H1 (cell line): ENCODE data around the gene ELOVL2. TPM values are rescaled to one million over a fixed set of nuclear protein-coding genes. Genes with fewer than 3 reads are reported as not detected.

ENCODE experiments used
- CTCF ChIA-PET: fragments of 300-600 bp; sonication (Branson Sonifier 250); formaldehyde crosslinking; loops from one replicate; lab custom pipeline; 2021; ENCODE audit not compliant: partially characterized antibody; lab: Charles Lee
- POLR2A ChIA-PET: fragments of 300-600 bp; sonication (Branson Sonifier 250); formaldehyde crosslinking; loops from one replicate; lab custom pipeline; 2021; ENCODE audit warnings: inconsistent platforms; ENCODE audit not compliant: partially characterized antibody; lab: Charles Lee
- DNase-seq, 2 experiments: peaks; one replicate each; pipeline versions ENCODE4 v3.0.0 to v3.0.0-alpha.2; 2010 to 2022; ENCODE audit warnings: low spot score in 2 of 2, low read depth in 1 of 2, mixed read lengths in 1 of 2
- FAIRE-seq: peaks from 2 replicates; lab custom pipeline; 2011; peaks lifted over from hg19 to GRCh38; lab: Jason Lieb, UNC
- H2AFZ ChIP-seq: 2 replicates; pipeline ENCODE4 v1.8.1; 2012; ENCODE audit warnings: low read length, inconsistent platforms
- H2AK5ac ChIP-seq: 2 replicates; pipeline ENCODE4 v1.6.1; 2013; ENCODE audit warnings: low read depth, low read length
- H2BK120ac ChIP-seq: replicated peaks from 2 replicates; pipeline ENCODE3; 2013; ENCODE audit warnings: low read depth, low read length, inconsistent platforms
- H2BK12ac ChIP-seq: 2 replicates; pipeline ENCODE4 v1.6.1; 2013; ENCODE audit warnings: low read depth, low read length
- H2BK15ac ChIP-seq: 2 replicates; pipeline ENCODE4 v1.6.1; 2013; ENCODE audit warnings: low read length
- H2BK20ac ChIP-seq: 2 replicates; pipeline ENCODE4 v1.6.1; 2013; ENCODE audit warnings: low read length
- H2BK5ac ChIP-seq: 2 replicates; pipeline ENCODE4 v1.6.1; 2013; ENCODE audit warnings: low read depth, low read length
- H3K14ac ChIP-seq: 2 replicates; pipeline ENCODE4 v1.6.1; 2013; ENCODE audit warnings: inconsistent platforms; ENCODE audit not compliant: insufficient read length
- H3K18ac ChIP-seq: 2 replicates; pipeline ENCODE4 v1.6.1; 2013; ENCODE audit warnings: low read length; ENCODE audit errors: extremely low read depth
- H3K23ac ChIP-seq: 2 replicates; pipeline ENCODE4 v1.6.1; 2013; ENCODE audit warnings: inconsistent platforms; ENCODE audit not compliant: insufficient read length
- H3K23me2 ChIP-seq: 2 replicates; pipeline ENCODE4 v1.6.1; 2013; ENCODE audit warnings: low read depth, low read length
- H3K27ac ChIP-seq: 2 replicates; pipeline ENCODE4 v1.6.1; 2011; ENCODE audit warnings: low read depth, low read length, inconsistent platforms
- H3K27me3 ChIP-seq, 4 experiments: replicated peaks in 1 of 4; 1 replicate in 1 of 4; 2 replicates in 3 of 4; pipeline versions ENCODE4 v1.6.1 to v1.8.1; 2011 to 2013; ENCODE audit warnings: low read length in 3 of 4, mild to moderate bottlenecking in 3 of 4, inconsistent platforms in 2 of 4, mixed read lengths in 2 of 4, moderate library complexity in 1 of 4; ENCODE audit not compliant: control insufficient read depth in 3 of 4, insufficient read depth in 3 of 4; ENCODE audit errors: extremely low read depth in 1 of 4
- H3K36me3 ChIP-seq, 4 experiments: 2 replicates each; pipeline versions ENCODE4 v1.6.1 to v1.8.1; 2011 to 2013; ENCODE audit warnings: mild to moderate bottlenecking in 4 of 4, low read length in 3 of 4, moderate library complexity in 2 of 4, control low read depth in 1 of 4, inconsistent platforms in 1 of 4; ENCODE audit not compliant: insufficient read depth in 4 of 4, control insufficient read depth in 2 of 4
- H3K4ac ChIP-seq: replicated peaks from 2 replicates; pipeline ENCODE3; 2013; ENCODE audit warnings: low read length, low read depth, mixed read lengths, inconsistent platforms; ENCODE audit not compliant: insufficient read length
- H3K4me1 ChIP-seq, 4 experiments: replicated peaks in 1 of 4; 1 replicate in 1 of 4; 2 replicates in 3 of 4; pipeline versions ENCODE4 v1.6.1 to v1.8.1; 2011 to 2013; ENCODE audit warnings: low read length in 3 of 4, inconsistent platforms in 2 of 4, mixed read lengths in 1 of 4; ENCODE audit not compliant: insufficient read depth in 4 of 4, control insufficient read depth in 3 of 4
- H3K4me2 ChIP-seq, 2 experiments: 2 replicates each; pipeline versions ENCODE4 v1.6.1 to v1.8.1; 2011 to 2013; ENCODE audit warnings: low read depth in 2 of 2, low read length in 2 of 2, control low read depth in 1 of 2, inconsistent platforms in 1 of 2, mild to moderate bottlenecking in 1 of 2; ENCODE audit not compliant: insufficient read depth in 1 of 2
- H3K4me3 ChIP-seq, 4 experiments: fragments of 200-600, 300-600 bp in 1 of 4; sonication (generic), shearing (Covaris generic), sonication (Bioruptor Twin) in 1 of 4; 2 replicates each; pipeline versions ENCODE4 v1.5.1 to v1.8.1; 2011 to 2016; ENCODE audit warnings: low read length in 4 of 4, low read depth in 3 of 4, control low read depth in 2 of 4, inconsistent platforms in 2 of 4, mild to moderate bottlenecking in 2 of 4, mixed read lengths in 1 of 4, moderate library complexity in 1 of 4; ENCODE audit not compliant: insufficient read depth in 2 of 4; ENCODE audit errors: extremely low read depth in 1 of 4
- H3K56ac ChIP-seq: replicated peaks from 2 replicates; pipeline ENCODE3; 2013; ENCODE audit warnings: low read depth, mild to moderate bottlenecking, mixed read lengths, low read length, inconsistent platforms; ENCODE audit not compliant: insufficient read length
- H3K79me1 ChIP-seq: 2 replicates; pipeline ENCODE4 v1.6.1; 2013; ENCODE audit warnings: low read depth, low read length, control low read depth
- H3K79me2 ChIP-seq, 2 experiments: 2 replicates each; pipeline versions ENCODE4 v1.6.1 to v1.8.1; 2012 to 2013; ENCODE audit warnings: low read length in 2 of 2, mild to moderate bottlenecking in 2 of 2, inconsistent platforms in 1 of 2; ENCODE audit not compliant: insufficient read depth in 2 of 2, control insufficient read depth in 1 of 2
- H3K9ac ChIP-seq, 4 experiments: replicated peaks in 1 of 4; 1 replicate in 1 of 4; 2 replicates in 3 of 4; pipeline versions ENCODE4 v1.6.1 to v1.8.1; 2011 to 2013; ENCODE audit warnings: low read depth in 3 of 4, low read length in 3 of 4, control low read depth in 2 of 4, mild to moderate bottlenecking in 2 of 4, moderate library complexity in 2 of 4, inconsistent platforms in 1 of 4; ENCODE audit errors: extremely low read depth in 1 of 4
- H3K9me3 ChIP-seq, 2 experiments: 2 replicates each; pipeline versions ENCODE4 v1.6.1 to v1.8.1; 2012 to 2013; ENCODE audit warnings: mild to moderate bottlenecking in 2 of 2, moderate library complexity in 2 of 2, control low read depth in 1 of 2, inconsistent platforms in 1 of 2, low read depth in 1 of 2, low read length in 1 of 2, mixed read lengths in 1 of 2; ENCODE audit not compliant: insufficient read depth in 2 of 2
- H4K20me1 ChIP-seq, 2 experiments: replicated peaks in 1 of 2; 2 replicates each; pipeline versions ENCODE3 to v1.8.1; 2011 to 2013; ENCODE audit warnings: inconsistent platforms in 2 of 2, low read length in 2 of 2, mild to moderate bottlenecking in 1 of 2; ENCODE audit not compliant: insufficient read depth in 2 of 2, control insufficient read depth in 1 of 2
- H4K5ac ChIP-seq: 2 replicates; pipeline ENCODE4 v1.6.1; 2013; ENCODE audit warnings: low read length, low read depth, mixed read lengths, inconsistent platforms; ENCODE audit not compliant: insufficient read length
- H4K8ac ChIP-seq: 2 replicates; pipeline ENCODE4 v1.8.0; 2013; ENCODE audit warnings: mild to moderate bottlenecking, moderate library complexity, low read length, inconsistent platforms; ENCODE audit not compliant: insufficient read depth; ENCODE audit errors: extremely low read depth
- H4K91ac ChIP-seq: replicated peaks from 2 replicates; pipeline ENCODE3; 2013; ENCODE audit warnings: low read length, mixed read lengths, inconsistent platforms; ENCODE audit not compliant: insufficient read length
- FOSL1 ChIP-seq: IDR thresholded peaks from 2 replicates; pipeline ENCODE4 v1.6.1; 2011; ENCODE audit warnings: mild to moderate bottlenecking, low read depth, low read length, moderate library complexity; ENCODE audit not compliant: insufficient read depth
- WGBS, 2 experiments: shearing (Covaris generic) in 1 of 2; methylation state at CpG; one replicate each; pipeline versions ENCODE4 v1.1.6 to v1.1.7; 2013 to 2015; ENCODE audit warnings: low lambda C conversion rate in 2 of 2, mixed read lengths in 2 of 2, inconsistent platforms in 1 of 2, low coverage in 1 of 2, missing lambda C conversion rate in 1 of 2; ENCODE audit not compliant: insufficient replicate concordance in 2 of 2, insufficient coverage in 1 of 2, insufficient read length in 1 of 2; ENCODE audit errors: extremely low coverage in 1 of 2, missing lambda C conversion rate in 1 of 2; 5-methylcytosine and 5-hydroxymethylcytosine counted together
- polyA plus RNA-seq, 7 experiments: library from polyadenylated mRNA; depleted of rRNA in 3 of 7; stranded (reverse) in 5 of 7; unstranded in 2 of 7; fragments of >200 nt in 5 of 7; fragments of 200-250 nt in 2 of 7; gene quantifications; 1 replicate in 5 of 7; 2 replicates in 1 of 7; 4 replicates in 1 of 7; pipeline versions ENCODE4 v1.2.1 to v1.2.3, GENCODE V29; 2011 to 2013; ENCODE audit warnings: missing spikeins in 2 of 7, mixed read lengths in 2 of 7
- total RNA-seq: library from RNA; stranded (reverse); fragmentation: NEBNext Ultra II Directional; extraction: Animal tissue kit (Norgen Biotek cat#: 25700); gene quantifications from 2 replicates; pipeline ENCODE4 v1.2.1, GENCODE V29; 2021

ELOVL2 gene
- total and polyA plus RNA-seq, 2 of the 8 experiments (the other 6 are each of a cell fraction or from before 2014, with no cell fraction given): 0.42 to 0.89 TPM

DNA sequence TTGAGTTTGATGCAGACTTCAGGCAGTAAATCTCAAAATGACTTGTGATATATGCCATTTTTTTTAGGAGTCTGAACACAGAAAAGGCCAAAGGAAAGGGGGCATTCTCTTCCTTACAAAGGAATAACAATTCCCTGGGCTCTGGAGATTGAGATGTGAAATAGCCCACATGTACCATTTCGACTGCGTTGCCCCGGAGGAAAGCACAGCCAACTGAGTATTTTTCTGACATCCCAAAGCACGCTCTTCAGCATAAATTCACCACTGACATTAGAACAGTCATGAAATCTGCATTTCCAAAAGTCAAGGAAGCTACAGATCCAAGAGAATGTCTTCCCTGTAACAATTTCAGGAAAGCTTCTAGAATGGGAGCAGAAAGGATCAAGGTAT is 7.8 kb downstream of the ELOVL2 start:
- Histone ChIP-seq H3K14ac (no peak overlapping the region), H3K23me2 (no peaks in the 10 kb centered on the region), H3K4ac (no peak overlapping the region), H3K9ac (no peak overlapping the region), H2AK5ac (no peak overlapping the region), H3K56ac (no peak overlapping the region), H4K20me1 (no peaks in the 10 kb centered on the region)
- CTCF ChIA-PET: interaction anchor here (0.6 to 2.0 kb wide), 3 partner anchors 20 to 82 kb away, joined by 3 to 6 read pairs (median 4); no protein-coding TSS in a partner anchor
- TF ChIP-seq FOSL1: no peak
- TF ChIP-seq, all 59 proteins: peak for 0
- H2AFZ ChIP-seq: no peak overlapping the region
- H3K27me3 ChIP-seq: peaks cover 0 to 7% (median 5%) of the 10 kb centered on the region in 4 experiments; a peak in 4 of 7 replicates
- H2BK120ac ChIP-seq: no peak overlapping the region
- no peak overlapping the region for H3K18ac ChIP-seq
- DNase-seq: no peak
- H2BK20ac ChIP-seq: no peak overlapping the region
- 89% methylated on average over 4 of the region's 4 CpGs; no CpG with 5 or more reads in 1 of the 2 experiments for WGBS, 2 experiments
- no peak overlapping the region for H4K91ac ChIP-seq
- H3K9me3 ChIP-seq: no peaks in the 10 kb centered on the region
- H3K23ac ChIP-seq: no peak overlapping the region
- H4K8ac ChIP-seq: no peak overlapping the region
- H4K5ac ChIP-seq: no peak overlapping the region
- no peak overlapping the region for H2BK15ac ChIP-seq
- H2BK5ac ChIP-seq: no peak overlapping the region
- H3K4me2 ChIP-seq: no peak overlapping the region
- H3K27ac ChIP-seq: no peak overlapping the region
- no peak overlapping the region for H3K4me3 ChIP-seq
- H3K79me1 ChIP-seq: no peaks in the 10 kb centered on the region
- peak; percentile 19 for FAIRE-seq
- H2BK12ac ChIP-seq: no peak overlapping the region
- no peaks in the 10 kb centered on the region for H3K79me2 ChIP-seq
- no peaks in the 10 kb centered on the region for H3K4me1 ChIP-seq
- POLR2A ChIA-PET: interaction anchor here (1.0 kb wide), 1 partner anchor 11 kb away, joined by 3 read pairs; no protein-coding TSS in a partner anchor
- no peaks in the 10 kb centered on the region for H3K36me3 ChIP-seq
